DOHH2 (cell line): ENCODE results near the gene VWA5A.

Experiments
- H3F3A ChIP-seq: fragments of 200-600 bp; sonication (generic), shearing (Covaris generic); 2 replicates; pipeline ENCODE4 v1.6.0; 2016; ENCODE audit warnings: antibody characterized with exemption, mild to moderate bottlenecking; ENCODE audit not compliant: control insufficient read depth, insufficient read depth
- H3K27ac ChIP-seq: fragments of 200-600 bp; sonication (generic); 2 replicates; pipeline ENCODE4 v1.5.1; 2014; ENCODE audit warnings: low read depth, mild to moderate bottlenecking, low read length, moderate library complexity
- H3K27me3 ChIP-seq: fragments of 200-600 bp; sonication (generic); 2 replicates; pipeline ENCODE4 v1.6.1; 2014; ENCODE audit warnings: mild to moderate bottlenecking, low read length, mixed read lengths; ENCODE audit not compliant: control insufficient read depth
- H3K36me3 ChIP-seq: fragments of 200-600 bp; sonication (generic); 2 replicates; pipeline ENCODE4 v1.6.1; 2014; ENCODE audit warnings: mild to moderate bottlenecking, low read length, moderate library complexity, mixed read lengths; ENCODE audit not compliant: control insufficient read depth
- H3K4me1 ChIP-seq: fragments of 200-600 bp; sonication (generic); 2 replicates; pipeline ENCODE4 v1.6.1; 2014; ENCODE audit warnings: mild to moderate bottlenecking, low read length, mixed read lengths; ENCODE audit not compliant: control insufficient read depth
- H3K4me2 ChIP-seq: fragments of 200-600 bp; sonication (generic); 2 replicates; pipeline ENCODE4 v1.6.0; 2014; ENCODE audit warnings: mild to moderate bottlenecking, low read length, moderate library complexity
- H3K4me3 ChIP-seq: fragments of 200-600 bp; sonication (generic); 2 replicates; pipeline ENCODE4 v1.5.1; 2014; ENCODE audit warnings: mild to moderate bottlenecking, low read length, mixed read lengths
- H3K79me2 ChIP-seq: fragments of 200-600 bp; sonication (generic); 2 replicates; pipeline ENCODE4 v1.6.1; 2014; ENCODE audit warnings: mild to moderate bottlenecking, low read length, mixed read lengths; ENCODE audit not compliant: control insufficient read depth
- H3K9me2 ChIP-seq: fragments of 200-600 bp; sonication (generic); replicated peaks from 2 replicates; pipeline ENCODE4 v1.6.1; 2014; ENCODE audit warnings: mild to moderate bottlenecking, low read length, mixed read lengths; ENCODE audit not compliant: control insufficient read depth
- H3K9me3 ChIP-seq: fragments of 200-600 bp; sonication (generic); 2 replicates; pipeline ENCODE4 v1.6.1; 2014; ENCODE audit warnings: antibody characterized with exemption, low read length, mixed read lengths; ENCODE audit not compliant: control insufficient read depth, insufficient read depth
- H4K20me1 ChIP-seq: fragments of 200-600 bp; sonication (generic); 2 replicates; pipeline ENCODE4 v1.6.0; 2014; ENCODE audit warnings: low read depth, mild to moderate bottlenecking, antibody characterized with exemption, low read length, moderate library complexity; ENCODE audit not compliant: control insufficient read depth, insufficient read depth
- EZH2phosphoT487 ChIP-seq: fragments of 200-600 bp; sonication (generic); IDR thresholded peaks from 2 replicates; pipeline ENCODE4 v1.6.1; 2017; ENCODE audit warnings: borderline replicate concordance, mild to moderate bottlenecking, antibody characterized with exemption, low read length, moderate library complexity, mixed read lengths
- TF ChIP-seq, protein P1 (sequence below): fragments of 200-600 bp; sonication (generic); IDR thresholded peaks from one replicate; pipeline ENCODE4 v1.5.1; 2014; ENCODE audit warnings: antibody characterized with exemption, mild to moderate bottlenecking, low read depth, low read length; ENCODE audit not compliant: poor library complexity, severe bottlenecking

The VWA5A gene

DNA sequence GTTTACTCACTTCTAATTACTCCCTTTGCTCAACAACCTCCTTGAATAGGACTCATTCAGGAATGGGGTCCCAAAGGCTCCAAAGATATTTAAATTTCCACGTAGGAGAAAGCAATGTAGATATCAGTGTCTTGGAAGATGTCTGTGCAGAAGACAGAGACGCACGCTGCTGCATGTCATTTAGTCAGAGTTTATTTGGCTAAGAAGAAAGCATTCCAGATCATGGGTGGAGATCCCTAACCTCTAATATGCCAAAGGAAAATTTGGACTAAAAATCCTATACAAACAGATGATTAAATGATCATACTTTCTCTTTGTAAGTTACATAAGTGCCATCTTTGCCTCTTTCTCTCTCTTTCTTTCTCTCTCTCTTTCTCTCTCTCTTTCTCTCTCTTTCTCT lies 67.8 kb downstream of the VWA5A start, which contains the start of gene OR10D3:
Gene OR10D3 (plus strand): TSS at position 278 of the 400 bp plus-strand sequence. CDS start 1,925 bp downstream, outside the sequence.
- Histone ChIP-seq H3K36me3 (no peaks in the 10 kb centered on the region), H3K4me3 (no peak within 1 kb of the TSS), H3F3A (no peaks in the 10 kb centered on the region), H3K4me2 (no peak within 1 kb of the TSS), H3K4me1 (no peaks in the 10 kb centered on the region), H3K9me2 (no peaks in the 10 kb centered on the region), H3K9me3 (no peaks in the 10 kb centered on the region), H4K20me1 (no peaks in the 10 kb centered on the region), H3K27me3 (no peaks in the 10 kb centered on the region), H3K79me2 (no peaks in the 10 kb centered on the region), H3K27ac (no peak within 1 kb of the TSS)
- TF ChIP-seq, protein P1, sequence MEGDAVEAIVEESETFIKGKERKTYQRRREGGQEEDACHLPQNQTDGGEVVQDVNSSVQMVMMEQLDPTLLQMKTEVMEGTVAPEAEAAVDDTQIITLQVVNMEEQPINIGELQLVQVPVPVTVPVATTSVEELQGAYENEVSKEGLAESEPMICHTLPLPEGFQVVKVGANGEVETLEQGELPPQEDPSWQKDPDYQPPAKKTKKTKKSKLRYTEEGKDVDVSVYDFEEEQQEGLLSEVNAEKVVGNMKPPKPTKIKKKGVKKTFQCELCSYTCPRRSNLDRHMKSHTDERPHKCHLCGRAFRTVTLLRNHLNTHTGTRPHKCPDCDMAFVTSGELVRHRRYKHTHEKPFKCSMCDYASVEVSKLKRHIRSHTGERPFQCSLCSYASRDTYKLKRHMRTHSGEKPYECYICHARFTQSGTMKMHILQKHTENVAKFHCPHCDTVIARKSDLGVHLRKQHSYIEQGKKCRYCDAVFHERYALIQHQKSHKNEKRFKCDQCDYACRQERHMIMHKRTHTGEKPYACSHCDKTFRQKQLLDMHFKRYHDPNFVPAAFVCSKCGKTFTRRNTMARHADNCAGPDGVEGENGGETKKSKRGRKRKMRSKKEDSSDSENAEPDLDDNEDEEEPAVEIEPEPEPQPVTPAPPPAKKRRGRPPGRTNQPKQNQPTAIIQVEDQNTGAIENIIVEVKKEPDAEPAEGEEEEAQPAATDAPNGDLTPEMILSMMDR, result no peak
- no peak for TF ChIP-seq EZH2phosphoT487

DNA sequence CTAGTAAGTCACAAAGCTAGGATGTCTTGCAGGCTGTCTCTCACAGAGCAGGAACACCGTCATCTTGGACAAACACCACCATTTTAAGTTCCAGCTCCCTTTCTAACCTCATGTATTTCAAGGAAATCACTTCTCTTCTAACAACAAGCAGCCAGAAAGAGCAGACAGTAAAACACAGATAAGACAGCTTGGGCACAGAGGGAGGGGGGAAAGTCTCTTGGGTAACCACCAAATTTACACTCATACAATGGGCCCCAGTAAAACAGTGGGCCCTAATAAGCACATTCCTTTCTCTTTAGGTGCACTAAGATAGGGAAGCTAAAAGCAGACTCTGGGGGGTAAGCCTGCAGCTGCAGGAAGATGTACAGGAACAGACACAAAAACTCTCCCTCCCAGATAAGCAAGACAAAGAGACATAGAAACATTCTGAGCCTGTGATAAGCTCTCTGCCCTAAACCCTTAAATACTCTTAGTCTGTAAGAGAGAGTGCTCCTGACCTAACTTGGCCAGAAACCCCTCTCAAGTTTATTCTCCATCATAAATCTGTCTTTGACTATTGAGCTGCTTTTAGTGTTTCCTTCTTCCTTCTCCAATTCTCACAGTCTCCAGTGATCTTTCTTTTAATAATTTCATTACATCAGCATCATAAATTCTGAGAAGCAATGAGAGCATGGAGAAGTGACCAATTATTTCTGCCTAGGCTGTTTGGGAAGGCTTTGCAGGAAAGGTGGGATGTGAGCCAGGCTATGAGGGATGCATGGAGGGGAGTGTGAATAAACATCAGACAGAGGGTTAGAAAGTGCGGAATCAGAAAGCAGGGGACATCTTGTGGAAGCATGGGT lies 75.3 kb downstream of the VWA5A start:
- Histone ChIP-seq H3K4me2 (no peak overlapping the region), H3K79me2 (no peaks in the 10 kb centered on the region), H3K4me3 (no peak overlapping the region), H4K20me1 (no peaks in the 10 kb centered on the region), H3F3A (no peaks in the 10 kb centered on the region), H3K4me1 (no peaks in the 10 kb centered on the region), H3K36me3 (no peaks in the 10 kb centered on the region), H3K27me3 (peaks cover 2% of the 10 kb centered on the region; the same call in 1 of the 2 replicates), H3K9me2 (no peaks in the 10 kb centered on the region), H3K9me3 (no peaks in the 10 kb centered on the region), H3K27ac (no peak overlapping the region)
- TF ChIP-seq, protein P1, result no peak
- TF ChIP-seq EZH2phosphoT487, result no peak

DNA sequence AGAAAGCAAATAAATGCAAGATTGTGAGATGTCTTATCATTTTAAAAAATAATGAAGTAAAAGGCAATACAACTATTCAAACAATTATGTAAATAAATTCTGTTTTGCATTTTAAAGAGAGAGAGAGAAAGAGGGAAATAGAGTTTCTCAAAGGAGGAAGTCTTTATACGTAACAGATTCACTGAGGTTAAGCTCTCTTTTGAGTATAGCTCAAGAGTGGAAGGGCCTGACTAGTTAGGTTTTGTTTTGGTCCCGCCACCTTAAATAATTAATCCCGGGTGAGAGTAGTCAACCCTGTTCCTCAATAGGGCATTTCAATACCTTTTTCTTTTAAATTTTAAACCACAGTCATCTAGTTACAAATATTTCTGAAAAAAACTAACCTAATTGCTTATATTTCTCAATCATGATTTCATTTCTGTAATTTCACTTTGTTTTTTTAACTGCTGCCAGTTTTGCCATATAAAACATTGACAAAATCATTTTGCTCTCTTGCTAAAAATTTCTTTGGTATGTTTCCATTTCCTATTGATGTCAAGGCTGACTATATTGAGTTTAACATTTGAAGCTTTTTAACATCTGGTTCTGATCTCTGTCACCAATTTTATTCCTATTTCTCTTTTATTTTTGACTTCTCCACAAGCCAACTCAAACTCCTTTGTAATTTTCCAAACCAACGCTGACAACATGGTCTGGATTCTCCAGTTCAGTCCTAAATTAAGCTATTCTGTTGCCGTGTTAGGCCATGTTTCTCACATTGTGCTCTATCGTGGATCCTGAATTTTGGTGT lies 78.2 kb downstream of the VWA5A start:
- Histone ChIP-seq H3K4me1 (no peaks in the 10 kb centered on the region), H3F3A (no peaks in the 10 kb centered on the region), H3K27ac (no peak overlapping the region), H3K79me2 (no peaks in the 10 kb centered on the region), H3K4me2 (no peak overlapping the region), H4K20me1 (no peaks in the 10 kb centered on the region), H3K9me3 (no peaks in the 10 kb centered on the region), H3K4me3 (no peak overlapping the region), H3K9me2 (no peaks in the 10 kb centered on the region), H3K27me3 (peaks cover 2% of the 10 kb centered on the region; the same call in 1 of the 2 replicates), H3K36me3 (no peaks in the 10 kb centered on the region)
- no peak for TF ChIP-seq EZH2phosphoT487
- TF ChIP-seq, protein P1, result no peak
